Measurements from ENCODE around the gene FEZ2.

Gene FEZ2

DNA sequence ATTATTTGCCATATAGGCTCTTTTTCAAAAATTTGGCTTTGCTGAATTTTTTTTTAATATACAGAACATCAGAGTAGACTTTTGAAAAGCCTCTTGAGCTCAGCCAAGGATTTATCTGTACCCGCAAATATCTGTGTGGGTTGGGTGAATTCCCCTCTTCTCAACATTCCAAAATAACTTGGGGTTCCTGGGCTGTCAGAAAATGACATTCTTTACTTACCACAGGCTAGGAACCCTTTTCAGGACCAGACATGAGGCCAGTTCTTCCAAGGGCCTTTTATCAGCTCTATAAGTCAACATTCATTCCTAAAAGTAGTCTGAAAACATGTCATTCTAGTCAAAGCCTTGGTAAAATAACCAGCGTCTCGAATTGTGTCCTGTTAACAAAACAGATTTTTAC lies 28.8 kb upstream of the FEZ2 start:
- Histone ChIP-seq H3K9me3 (ENCODE audit: control insufficient read depth, insufficient read depth, low read length) (peaks cover 8% of the 10 kb centered on the region), H3K79me2 (ENCODE audit: control insufficient read depth, low read length) (no peaks in the 10 kb centered on the region), H3F3A (ENCODE audit: control insufficient read depth, insufficient read depth) (no peaks in the 10 kb centered on the region), H3K4me2 (ENCODE audit: low read length) (no peak overlapping the region), H3K9me2 (replicated peaks; ENCODE audit: control insufficient read depth, low read length) (no peaks in the 10 kb centered on the region), H4K20me1 (ENCODE audit: control insufficient read depth, insufficient read depth, low read depth, low read length) (no peaks in the 10 kb centered on the region), H3K4me3 (ENCODE audit: low read length) (no peak overlapping the region), H3K27ac (ENCODE audit: low read depth, low read length) (no peak overlapping the region), H3K4me1 (ENCODE audit: control insufficient read depth, low read length) (no peaks in the 10 kb centered on the region), H3K36me3 (ENCODE audit: control insufficient read depth, low read length) (no peaks in the 10 kb centered on the region), H3K27me3 (ENCODE audit: control insufficient read depth, low read length) (0 out of 2 replicates have a peak, but pooled peaks cover 3% of the 10 kb centered on the region)
- TF ChIP-seq EZH2phosphoT487 (IDR thresholded peaks at IDR 0.05; ENCODE audit: borderline replicate concordance, low read length): no peak
- TF ChIP-seq, protein P1, sequence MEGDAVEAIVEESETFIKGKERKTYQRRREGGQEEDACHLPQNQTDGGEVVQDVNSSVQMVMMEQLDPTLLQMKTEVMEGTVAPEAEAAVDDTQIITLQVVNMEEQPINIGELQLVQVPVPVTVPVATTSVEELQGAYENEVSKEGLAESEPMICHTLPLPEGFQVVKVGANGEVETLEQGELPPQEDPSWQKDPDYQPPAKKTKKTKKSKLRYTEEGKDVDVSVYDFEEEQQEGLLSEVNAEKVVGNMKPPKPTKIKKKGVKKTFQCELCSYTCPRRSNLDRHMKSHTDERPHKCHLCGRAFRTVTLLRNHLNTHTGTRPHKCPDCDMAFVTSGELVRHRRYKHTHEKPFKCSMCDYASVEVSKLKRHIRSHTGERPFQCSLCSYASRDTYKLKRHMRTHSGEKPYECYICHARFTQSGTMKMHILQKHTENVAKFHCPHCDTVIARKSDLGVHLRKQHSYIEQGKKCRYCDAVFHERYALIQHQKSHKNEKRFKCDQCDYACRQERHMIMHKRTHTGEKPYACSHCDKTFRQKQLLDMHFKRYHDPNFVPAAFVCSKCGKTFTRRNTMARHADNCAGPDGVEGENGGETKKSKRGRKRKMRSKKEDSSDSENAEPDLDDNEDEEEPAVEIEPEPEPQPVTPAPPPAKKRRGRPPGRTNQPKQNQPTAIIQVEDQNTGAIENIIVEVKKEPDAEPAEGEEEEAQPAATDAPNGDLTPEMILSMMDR (IDR thresholded peaks at IDR 0.05; ENCODE audit: low read depth, low read length, poor library complexity, severe bottlenecking): no peak

DNA sequence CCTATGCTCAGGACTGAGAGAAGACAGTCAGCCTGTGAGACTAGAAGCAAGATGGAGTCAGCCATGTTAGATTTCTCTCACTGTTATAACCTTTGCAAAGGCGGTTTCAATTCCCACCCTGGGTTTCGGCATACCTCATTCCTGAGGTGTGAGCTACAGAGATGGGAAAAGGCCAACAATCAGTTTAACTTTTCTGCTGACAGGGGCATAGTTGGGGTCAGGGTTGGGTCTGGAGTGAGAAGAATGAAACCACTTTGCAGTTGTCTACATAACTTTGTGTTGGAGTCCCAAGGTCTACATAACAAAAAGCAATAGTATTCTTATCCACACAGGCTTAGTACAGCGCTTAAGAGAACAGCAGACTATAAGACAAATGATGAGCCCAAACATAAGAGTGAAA lies 28.1 kb upstream of the FEZ2 start:
- Histone ChIP-seq H3K4me2 (ENCODE audit: low read length) (no peak overlapping the region), H3K4me3 (ENCODE audit: low read length) (no peak overlapping the region), H3K27me3 (ENCODE audit: control insufficient read depth, low read length) (0 out of 2 replicates have a peak, but pooled peaks cover 3% of the 10 kb centered on the region), H3K9me2 (replicated peaks; ENCODE audit: control insufficient read depth, low read length) (no peaks in the 10 kb centered on the region), H3K79me2 (ENCODE audit: control insufficient read depth, low read length) (no peaks in the 10 kb centered on the region), H3K9me3 (ENCODE audit: control insufficient read depth, insufficient read depth, low read length) (peaks cover 8% of the 10 kb centered on the region), H4K20me1 (ENCODE audit: control insufficient read depth, insufficient read depth, low read depth, low read length) (no peaks in the 10 kb centered on the region), H3F3A (ENCODE audit: control insufficient read depth, insufficient read depth) (no peaks in the 10 kb centered on the region), H3K27ac (ENCODE audit: low read depth, low read length) (no peak overlapping the region), H3K4me1 (ENCODE audit: control insufficient read depth, low read length) (no peaks in the 10 kb centered on the region), H3K36me3 (ENCODE audit: control insufficient read depth, low read length) (no peaks in the 10 kb centered on the region)
- no peak for TF ChIP-seq EZH2phosphoT487 (IDR thresholded peaks at IDR 0.05; ENCODE audit: borderline replicate concordance, low read length)
- TF ChIP-seq, protein P1 (IDR thresholded peaks at IDR 0.05; ENCODE audit: low read depth, low read length, poor library complexity, severe bottlenecking): no peak

DNA sequence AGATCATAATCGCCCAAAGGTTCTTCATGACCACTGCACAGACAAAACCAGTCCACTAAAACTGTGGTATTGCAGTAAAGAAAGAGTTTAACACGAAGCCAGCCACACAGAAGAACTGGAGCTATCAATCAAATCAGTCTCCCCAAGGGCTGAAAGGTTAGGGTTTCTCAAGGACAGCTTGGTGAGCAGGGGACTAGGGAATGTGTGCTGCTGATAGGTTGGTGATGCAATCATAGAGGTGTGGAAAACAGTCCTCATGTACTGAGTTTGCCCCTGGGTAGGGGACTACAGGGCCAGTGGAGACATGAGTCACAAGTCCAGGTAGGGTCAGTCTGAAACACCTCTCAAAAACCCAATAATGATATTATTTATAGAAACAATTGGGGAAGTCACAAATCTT lies 27.3 kb upstream of the FEZ2 start:
- TF ChIP-seq EZH2phosphoT487 (IDR thresholded peaks at IDR 0.05; ENCODE audit: borderline replicate concordance, low read length): no peak
- TF ChIP-seq, protein P1 (IDR thresholded peaks at IDR 0.05; ENCODE audit: low read depth, low read length, poor library complexity, severe bottlenecking): no peak
- Histone ChIP-seq H3K4me1 (ENCODE audit: control insufficient read depth, low read length) (no peaks in the 10 kb centered on the region), H3K27ac (ENCODE audit: low read depth, low read length) (no peak overlapping the region)

More for the DNA sequence above, 27.3 kb upstream of the FEZ2 start:
- H3K36me3 ChIP-seq (ENCODE audit: control insufficient read depth, low read length): no peaks in the 10 kb centered on the region
- H3K4me2 ChIP-seq (ENCODE audit: low read length): no peak overlapping the region
- H3K9me3 ChIP-seq (ENCODE audit: control insufficient read depth, insufficient read depth, low read length): peaks cover 8% of the 10 kb centered on the region
- H3K9me2 ChIP-seq (replicated peaks; ENCODE audit: control insufficient read depth, low read length): no peaks in the 10 kb centered on the region
- no peaks in the 10 kb centered on the region for H3K79me2 ChIP-seq (ENCODE audit: control insufficient read depth, low read length)
- H3K4me3 ChIP-seq (ENCODE audit: low read length): no peak overlapping the region
- no peaks in the 10 kb centered on the region for H4K20me1 ChIP-seq (ENCODE audit: control insufficient read depth, insufficient read depth, low read depth, low read length)
- H3F3A ChIP-seq (ENCODE audit: control insufficient read depth, insufficient read depth): no peaks in the 10 kb centered on the region
- 0 out of 2 replicates have a peak, but pooled peaks cover 3% of the 10 kb centered on the region for H3K27me3 ChIP-seq (ENCODE audit: control insufficient read depth, low read length)
